Medulla oblongata (tissue), 1 donor: ENCODE data around the gene PLXND1.
A peak's percentile ranks its signal among the peaks of the same experiment; 100 is the strongest.

Experiments used
- DNase-seq: peaks from one replicate; pipeline ENCODE4 v3.0.0-alpha.2; 2015; ENCODE audit errors: extremely low spot score

PLXND1 gene

DNA sequence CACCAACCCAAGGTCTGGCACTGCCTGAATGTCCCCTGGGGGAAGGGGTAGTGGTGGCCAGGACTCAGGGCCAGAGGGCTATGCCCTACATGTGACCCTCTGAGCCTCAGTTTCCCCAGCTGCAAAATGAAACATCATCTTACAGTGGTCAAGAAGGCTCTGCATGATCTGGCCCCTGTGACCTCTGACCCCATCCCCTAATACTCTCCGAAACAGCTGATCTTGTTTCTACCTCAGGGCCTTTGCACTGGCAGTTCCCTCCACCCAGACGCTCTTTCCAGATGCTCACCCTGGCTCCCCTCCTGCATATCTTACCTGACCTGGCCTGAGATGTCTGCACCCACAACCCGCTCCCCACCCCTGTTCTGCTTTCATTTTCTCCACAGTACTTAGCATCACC, 21.8 kb downstream of the PLXND1 start:
- DNase-seq = no peak

- DNase-seq = no peak
Observed at GRCh38 chr3:129583289-129583688, 23.2 kb downstream of the PLXND1 start.

DNA sequence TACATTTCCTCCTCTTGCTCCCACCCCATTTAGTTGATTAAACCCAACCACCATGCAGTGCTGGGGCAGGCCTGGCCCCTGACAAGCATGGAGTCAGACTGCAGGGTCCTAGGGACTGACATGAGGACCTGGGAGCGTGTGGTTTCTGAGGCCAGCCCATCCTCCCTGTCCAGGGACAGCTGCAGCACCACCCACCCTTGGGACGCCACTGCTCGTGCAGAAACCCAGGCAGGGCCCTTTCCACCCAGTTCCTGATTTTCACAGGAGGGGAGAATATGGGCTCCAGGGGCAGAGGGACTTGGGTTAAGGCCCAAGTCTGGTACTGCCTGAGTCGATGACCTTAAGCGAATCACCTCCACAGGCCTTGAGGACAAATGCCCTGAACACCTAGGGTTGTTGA, 23.7 kb downstream of the PLXND1 start:
- DNase-seq = no peak

GRCh38 chr3:129581623-129582022, 24.9 kb downstream of the PLXND1 start:
- DNase-seq = no peak

- DNase-seq = no peak
Observed at GRCh38 chr3:129579991-129580390, 26.5 kb downstream of the PLXND1 start.

DNA sequence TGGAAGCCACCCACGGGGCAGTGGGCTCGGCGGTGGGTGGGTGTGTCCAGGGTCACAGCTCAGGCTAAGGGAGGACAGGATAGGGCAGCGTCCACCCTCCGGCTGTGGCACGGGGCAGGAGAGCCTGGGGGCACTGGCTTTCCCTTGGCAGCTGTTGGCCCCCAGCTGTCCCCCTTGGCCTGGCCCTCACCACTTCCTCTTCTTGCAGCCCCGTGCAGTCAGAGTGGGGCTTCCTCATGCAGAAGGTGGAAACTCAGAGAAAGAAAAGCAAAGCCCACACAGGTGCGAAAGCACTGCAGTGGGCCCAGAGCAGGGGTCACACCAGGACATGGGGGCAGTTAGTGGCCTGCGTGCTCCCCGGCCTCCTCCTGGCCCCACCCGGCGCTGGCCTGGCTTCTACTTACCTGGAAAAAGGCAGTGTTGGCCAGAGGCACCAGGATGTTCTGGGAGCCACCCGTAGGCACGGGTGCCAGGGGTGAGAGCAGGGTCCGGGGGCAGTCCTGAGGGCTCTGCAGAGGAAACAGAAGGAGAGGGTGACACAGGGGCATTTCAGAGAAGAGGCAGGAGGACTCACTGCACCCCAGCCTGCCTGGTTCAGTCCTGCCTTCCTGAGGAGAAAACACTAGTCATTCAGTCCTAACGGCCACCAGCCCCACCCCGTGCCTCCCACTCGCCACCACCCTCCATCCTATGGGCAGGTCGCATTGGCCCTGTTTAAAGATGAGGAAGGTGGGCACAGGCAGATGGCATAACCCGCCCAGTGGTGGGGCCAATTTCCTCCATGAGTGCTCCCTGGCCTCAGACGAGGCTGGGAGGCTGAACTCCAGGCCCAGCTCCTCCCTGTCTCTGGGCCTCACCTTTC, 28.3 kb downstream of the PLXND1 start:
- peak; percentile 62 for DNase-seq

- peak; percentile 48 for DNase-seq
Observed at GRCh38 chr3:129577366-129577765, 29.1 kb downstream of the PLXND1 start.

DNA sequence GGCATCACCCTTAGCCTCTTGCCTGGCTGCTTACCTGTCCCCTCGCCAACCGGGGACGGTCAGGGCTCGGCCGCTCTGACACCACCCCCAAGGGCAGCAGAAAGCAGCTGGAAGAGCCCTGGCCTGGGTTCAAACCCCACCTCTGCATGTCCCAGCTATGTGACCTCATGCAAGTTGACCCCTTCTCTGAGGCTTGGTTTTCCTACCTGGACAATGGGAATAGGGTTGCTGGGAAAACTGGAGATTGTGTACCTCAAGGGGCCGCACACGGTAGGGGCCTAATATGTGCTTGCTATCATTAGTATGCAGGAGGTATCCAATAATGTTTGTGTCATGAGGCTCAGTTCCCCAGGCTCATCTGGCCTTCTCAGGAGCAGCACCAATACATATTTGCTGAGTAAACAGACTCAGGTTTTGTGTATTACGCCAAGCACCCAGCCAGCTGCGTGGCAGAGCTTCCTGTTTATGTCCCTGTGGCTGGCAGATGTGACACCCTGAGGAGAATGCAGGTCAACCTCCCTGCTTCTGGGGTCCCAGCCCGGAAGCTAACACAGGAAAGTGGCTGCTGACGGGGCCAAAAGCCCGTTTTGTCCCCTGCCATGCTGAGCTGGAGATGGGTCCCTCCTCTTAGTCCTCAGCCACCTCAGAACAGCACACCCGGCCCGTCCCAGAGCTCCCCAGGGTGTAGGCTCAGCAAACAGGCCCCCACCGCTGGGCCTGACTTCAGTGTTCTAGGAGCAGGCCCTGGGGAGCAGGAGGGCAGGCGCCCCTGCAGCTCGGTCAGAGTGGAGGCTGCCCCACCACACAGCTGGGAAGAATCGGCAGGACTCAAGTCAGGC, 29.7 kb downstream of the PLXND1 start:
- DNase-seq = peak; percentile 40

DNA sequence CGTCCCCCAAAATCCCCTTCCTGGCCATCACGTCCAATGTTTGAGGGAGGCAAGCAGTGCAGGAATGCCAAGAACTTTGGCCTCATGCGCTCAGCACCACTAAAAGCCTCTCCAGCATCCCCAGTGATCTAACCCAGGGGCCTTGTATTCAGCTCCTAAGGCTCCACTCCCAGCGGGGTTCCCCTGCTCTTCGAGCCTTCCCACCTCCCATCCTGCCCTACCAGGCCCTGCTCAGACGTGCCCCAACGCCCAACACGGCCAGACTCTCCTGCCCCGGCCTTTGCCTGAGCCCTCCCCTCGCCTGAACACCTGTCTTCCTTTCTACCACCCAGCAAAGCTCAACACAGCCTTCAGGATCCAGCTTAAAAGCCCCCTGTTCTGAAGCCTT, 30.5 kb downstream of the PLXND1 start:
- DNase-seq = no peak

- DNase-seq = no peak
Observed at GRCh38 chr3:129575233-129575996, 31.1 kb downstream of the PLXND1 start.

DNA sequence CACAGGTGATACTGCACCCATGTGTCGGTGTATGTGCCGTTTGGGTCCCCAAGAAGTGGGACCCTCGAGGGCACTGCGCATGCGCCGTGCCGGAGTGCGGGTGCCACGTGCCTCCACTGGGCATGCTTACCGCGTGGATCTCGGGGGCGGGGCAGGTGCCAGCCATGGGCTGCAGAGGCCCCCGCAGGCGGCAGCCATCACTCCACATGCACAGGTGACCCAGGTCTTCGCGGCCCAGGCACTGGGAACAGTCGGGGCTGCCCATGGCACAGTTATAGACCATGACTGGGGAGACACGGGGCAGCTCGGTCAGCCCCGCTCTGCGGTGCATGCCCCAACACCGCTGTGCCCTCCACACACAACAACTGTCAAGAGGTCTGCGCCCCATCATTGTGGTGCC, 32.3 kb downstream of the PLXND1 start:
- no peak for DNase-seq

DNA sequence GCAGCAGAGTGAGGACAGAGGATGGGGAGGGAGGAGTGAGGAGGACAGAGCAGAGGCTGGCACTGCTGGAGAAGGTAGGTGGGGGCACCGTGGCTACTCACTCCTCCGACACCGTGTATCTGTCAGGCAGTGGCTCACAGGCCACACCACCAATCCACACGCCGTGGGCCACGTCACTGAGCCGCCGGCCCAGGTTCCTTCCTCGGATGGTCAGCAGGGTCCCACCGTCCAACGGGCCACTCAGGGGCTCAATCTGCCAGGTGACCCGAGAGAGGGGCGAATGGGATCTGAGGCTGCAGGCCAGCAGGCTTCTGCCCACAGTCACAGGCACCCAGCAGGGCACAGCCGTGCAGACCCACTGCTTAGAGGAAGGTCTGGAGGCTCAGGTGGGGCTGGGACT, 33.0 kb downstream of the PLXND1 start:
- DNase-seq = no peak

GRCh38 chr3:129572603-129573002, 33.9 kb downstream of the PLXND1 start:
- no peak for DNase-seq

- DNase-seq = no peak
Observed at GRCh38 chr3:129571605-129572547, 34.6 kb downstream of the PLXND1 start.

- DNase-seq = no peak
Observed at GRCh38 chr3:129569856-129570255, 36.6 kb downstream of the PLXND1 start.

- no peak for DNase-seq
Observed at GRCh38 chr3:129567939-129568338, 38.5 kb downstream of the PLXND1 start.

- DNase-seq = no peak
Observed at GRCh38 chr3:129567176-129567705, 39.2 kb downstream of the PLXND1 start.

GRCh38 chr3:129565902-129566301, 40.6 kb downstream of the PLXND1 start:
- no peak for DNase-seq

- no peak for DNase-seq
Observed at GRCh38 chr3:129564981-129565644, 41.4 kb downstream of the PLXND1 start.

DNA sequence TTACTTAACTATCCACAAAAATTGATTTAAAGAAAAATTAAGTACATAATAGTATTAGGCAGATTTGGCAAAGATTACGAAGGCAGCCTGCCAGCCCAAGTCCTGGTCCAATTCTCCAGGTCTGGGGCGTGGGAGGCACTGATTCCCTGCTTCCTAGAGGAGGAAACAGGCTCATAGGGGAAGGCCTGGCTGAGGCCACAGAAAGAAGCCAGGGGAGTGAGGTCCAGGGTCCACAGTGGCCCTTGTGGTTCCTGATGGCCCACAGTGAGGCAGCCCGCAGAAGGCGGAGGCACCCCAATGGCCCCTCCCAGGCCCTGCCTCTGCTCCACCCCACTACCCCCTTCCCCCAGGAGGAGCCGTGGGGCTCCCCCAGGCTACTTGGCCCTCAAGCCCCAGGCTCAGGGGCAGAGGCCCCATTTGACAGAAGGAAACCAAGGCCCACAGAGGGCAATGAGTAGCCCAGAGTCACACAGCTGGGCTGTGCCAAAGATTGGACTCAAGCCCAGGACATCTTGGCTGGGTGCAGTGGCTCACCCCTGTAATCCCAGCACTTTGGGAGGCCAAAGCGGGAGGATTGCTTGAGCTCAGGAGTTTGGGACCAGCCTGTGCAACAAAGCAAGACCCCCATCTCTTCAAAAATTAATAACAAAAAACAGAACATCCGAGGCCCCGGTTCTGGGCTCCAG, 42.5 kb downstream of the PLXND1 start:
- DNase-seq = no peak
